OCI-LY1 (cell line): ENCODE results near the gene SERPINA9.

Experiments
- CTCF ChIP-seq: fragments of 200-600 bp; sonication (generic), shearing (Covaris generic); IDR thresholded peaks from 2 replicates; pipeline ENCODE4 v1.5.1; 2017; ENCODE audit warnings: mild to moderate bottlenecking, antibody characterized with exemption, low read length, moderate library complexity, mixed read lengths
- EZH2 ChIP-seq: fragments of 200-600 bp; sonication (generic), shearing (Covaris generic); IDR thresholded peaks from 2 replicates; pipeline ENCODE4 v1.8.0; 2017; ENCODE audit warnings: borderline replicate concordance, mixed run types, mild to moderate bottlenecking, antibody characterized with exemption, low read length, moderate library complexity, mixed read lengths

- TF ChIP-seq CTCF: no peak
- no peak for TF ChIP-seq EZH2
These were observed 1.4 kb downstream of the SERPINA9 start for GRCh38 chr14:94474581-94475031.
